DMS79 (cell line): ENCODE measurements around the gene B4GALT1.

Experiments used
- DNase-seq: peaks from one replicate; lab custom pipeline; 2025; lab: John Stamatoyannopoulos, UW

Gene B4GALT1

GRCh38 chr9:33167084-33167971, at the start of gene B4GALT1:
B4GALT1 (minus strand) TSS chr9:33167336; CDS start chr9:33167169, 167 bp downstream.
- DNase-seq, result peak; percentile 61

GRCh38 chr9:33211695-33212393, 44.7 kb upstream of the B4GALT1 start:
- no peak for DNase-seq

- DNase-seq, result no peak
Observed at GRCh38 chr9:33210006-33210715, 43.0 kb upstream of the B4GALT1 start.

- DNase-seq, result no peak
Observed at GRCh38 chr9:33209394-33209793, 42.3 kb upstream of the B4GALT1 start.

DNA sequence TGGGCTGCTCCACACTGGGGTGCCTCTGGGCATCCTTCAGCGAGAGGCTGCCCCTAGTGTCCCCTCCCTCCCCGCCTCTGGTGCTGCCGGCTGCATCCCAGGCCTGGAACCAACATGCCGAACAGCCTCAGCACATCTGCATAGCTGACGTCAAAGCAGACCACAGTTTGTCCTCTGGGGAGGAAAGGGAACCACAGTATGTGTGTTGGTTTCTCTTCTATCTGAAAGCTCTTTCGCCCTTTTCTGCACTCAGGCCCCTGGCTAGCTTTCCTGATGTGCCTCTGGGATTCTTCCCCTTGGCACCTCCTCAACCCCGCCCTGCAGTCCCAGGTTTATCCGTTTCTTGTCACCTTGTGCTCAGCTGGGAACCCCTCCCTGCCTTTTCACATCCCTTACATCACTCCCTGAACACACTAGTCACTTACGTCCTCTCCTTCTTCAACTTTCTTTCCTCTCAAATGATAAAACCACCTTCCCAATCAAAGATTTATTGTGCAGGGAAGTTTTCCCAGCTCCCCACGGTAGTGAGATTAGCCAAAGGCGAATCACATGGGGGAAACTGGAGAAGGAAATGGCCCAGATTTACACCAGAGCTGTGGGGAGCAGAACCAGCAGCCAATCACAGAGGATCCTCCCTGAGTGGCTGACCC, 35.5 kb upstream of the B4GALT1 start:
- DNase-seq, result no peak

DNA sequence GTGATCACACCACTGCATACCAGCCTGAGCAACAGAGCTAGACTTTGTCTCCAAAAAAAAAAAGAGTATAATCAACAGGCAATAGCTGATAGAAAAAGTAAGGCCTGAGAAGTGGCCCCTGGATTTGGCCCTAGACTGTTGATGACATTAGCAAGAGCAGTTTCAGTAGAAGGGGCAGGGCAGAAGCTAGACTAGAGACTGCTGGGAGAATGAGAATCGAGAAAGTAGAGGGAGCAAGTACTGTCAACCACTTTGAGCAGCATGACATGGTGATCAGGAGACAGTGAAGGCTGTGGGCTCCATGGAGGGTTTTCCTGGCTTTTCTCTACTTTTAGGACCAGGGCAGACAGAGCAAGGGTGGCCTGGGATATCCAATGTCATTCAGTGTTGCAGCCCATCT, 34.9 kb upstream of the B4GALT1 start:
- no peak for DNase-seq

DNA sequence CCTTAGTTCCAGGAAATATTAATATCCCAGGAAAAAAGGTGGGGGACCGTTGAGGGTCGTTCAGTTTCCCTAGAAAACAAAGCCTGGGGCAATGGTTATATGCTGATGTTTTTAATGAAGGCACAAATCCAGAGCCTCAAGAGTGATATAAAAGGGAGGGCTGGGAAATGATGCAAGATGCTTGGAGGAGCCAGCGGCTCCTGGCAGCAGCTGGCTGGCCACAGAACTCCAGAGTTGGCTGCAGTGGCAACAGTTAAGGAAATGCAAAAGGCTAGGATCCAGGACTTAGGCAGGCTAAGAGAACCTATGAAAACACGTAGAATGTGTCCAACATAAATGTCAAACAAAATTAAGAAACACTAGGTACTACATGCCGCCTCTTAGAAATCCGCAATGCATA, 31.0 kb upstream of the B4GALT1 start:
- no peak for DNase-seq

GRCh38 chr9:33197279-33198152, 30.4 kb upstream of the B4GALT1 start:
- no peak for DNase-seq

DNA sequence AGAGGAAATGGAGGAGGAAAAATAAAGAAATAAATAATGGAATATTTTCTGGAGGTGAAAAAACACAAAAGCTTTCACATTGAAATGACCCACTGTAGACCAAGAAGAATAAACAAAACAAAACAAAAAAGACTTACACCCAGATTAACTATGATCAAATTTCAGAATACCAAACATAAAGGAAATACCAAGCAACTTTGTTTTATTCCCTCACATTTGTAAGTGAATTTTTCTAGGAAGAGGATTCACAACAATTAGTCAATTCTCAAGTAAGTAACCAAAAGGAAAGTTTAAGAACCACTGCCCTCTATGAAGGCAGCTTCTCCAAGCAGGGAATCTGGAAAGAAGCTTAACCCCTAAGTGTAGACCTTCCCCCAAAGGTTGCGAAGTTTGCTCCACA, 29.6 kb upstream of the B4GALT1 start:
- no peak for DNase-seq

DNA sequence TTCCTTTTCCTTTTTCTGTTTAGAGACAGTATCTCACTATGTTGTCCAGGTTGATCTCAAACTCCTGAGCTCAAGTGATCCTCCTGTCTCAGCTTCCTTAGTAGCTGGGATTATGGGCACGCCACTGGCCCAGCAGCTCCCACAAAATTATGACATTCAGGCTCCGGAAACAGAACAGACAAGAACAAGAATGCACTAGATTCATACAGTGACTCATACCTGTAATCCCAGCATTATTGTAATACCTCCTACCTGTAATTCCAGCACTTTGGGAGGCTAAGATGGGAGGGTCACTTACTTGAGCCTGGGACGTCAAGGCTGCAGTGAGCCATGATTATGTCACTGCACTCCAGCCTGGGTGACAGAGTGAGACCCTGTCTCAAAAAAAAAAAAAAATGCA, 26.7 kb upstream of the B4GALT1 start:
- DNase-seq, result no peak

DNA sequence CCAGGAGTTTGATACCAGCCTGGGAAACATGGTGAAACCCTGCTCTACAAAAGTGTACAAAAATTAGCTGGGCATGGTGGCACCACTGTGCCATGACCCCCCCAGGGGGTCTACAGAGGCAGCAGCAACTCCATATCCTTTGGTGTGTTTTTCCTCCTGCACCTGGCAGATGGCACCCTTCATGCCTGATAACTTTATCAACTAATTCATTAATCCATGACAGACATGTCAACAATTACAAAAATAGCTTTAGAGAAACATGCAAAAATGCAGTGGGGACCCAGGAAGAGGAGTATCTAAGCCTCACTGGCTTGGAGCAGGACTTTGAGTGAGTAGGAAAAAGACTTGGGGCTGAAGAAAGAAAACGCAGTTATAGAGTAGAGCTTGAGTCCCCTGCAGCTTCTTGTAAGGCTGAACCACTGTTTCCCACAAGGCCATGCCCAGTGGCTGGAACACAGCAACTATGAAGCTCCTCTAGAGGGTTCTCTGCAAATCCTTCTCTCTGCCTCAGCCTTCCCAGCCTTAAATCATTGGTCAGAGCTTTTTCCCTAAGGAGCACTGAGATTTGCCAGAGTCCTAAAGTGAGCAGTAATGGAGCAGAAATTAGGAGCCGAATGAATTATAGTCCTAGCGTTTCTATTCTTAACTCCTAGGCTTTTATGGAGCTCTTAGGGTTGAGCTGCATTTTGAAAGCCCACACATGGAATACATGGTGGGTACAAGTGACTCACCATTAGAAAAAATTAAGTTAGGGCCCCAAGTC, 25.5 kb upstream of the B4GALT1 start:
- no peak for DNase-seq

- no peak for DNase-seq
Observed at GRCh38 chr9:33190021-33190705, 23.0 kb upstream of the B4GALT1 start.

GRCh38 chr9:33189331-33189791, 22.2 kb upstream of the B4GALT1 start:
- DNase-seq, result no peak

DNA sequence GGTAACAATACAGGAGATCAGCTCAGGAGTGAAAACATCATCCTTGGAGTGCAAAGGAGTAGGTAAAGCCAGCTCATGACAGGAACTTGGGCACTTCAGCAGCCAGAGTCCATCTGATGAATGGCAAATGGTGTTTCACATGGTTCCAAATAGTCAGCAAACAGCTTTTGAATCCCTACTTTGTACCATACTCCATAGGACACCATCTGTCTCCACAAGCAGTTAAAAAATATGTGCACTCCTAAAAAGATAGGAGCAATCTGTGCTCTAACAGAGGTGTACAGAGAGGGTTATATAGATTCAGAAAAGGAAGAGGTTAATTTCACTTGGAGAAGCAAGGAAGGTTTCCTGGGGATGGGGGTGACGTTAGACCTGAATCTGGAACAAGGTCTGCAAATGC, 21.6 kb upstream of the B4GALT1 start:
- no peak for DNase-seq

- no peak for DNase-seq
Observed at GRCh38 chr9:33187519-33188218, 20.5 kb upstream of the B4GALT1 start.

DNA sequence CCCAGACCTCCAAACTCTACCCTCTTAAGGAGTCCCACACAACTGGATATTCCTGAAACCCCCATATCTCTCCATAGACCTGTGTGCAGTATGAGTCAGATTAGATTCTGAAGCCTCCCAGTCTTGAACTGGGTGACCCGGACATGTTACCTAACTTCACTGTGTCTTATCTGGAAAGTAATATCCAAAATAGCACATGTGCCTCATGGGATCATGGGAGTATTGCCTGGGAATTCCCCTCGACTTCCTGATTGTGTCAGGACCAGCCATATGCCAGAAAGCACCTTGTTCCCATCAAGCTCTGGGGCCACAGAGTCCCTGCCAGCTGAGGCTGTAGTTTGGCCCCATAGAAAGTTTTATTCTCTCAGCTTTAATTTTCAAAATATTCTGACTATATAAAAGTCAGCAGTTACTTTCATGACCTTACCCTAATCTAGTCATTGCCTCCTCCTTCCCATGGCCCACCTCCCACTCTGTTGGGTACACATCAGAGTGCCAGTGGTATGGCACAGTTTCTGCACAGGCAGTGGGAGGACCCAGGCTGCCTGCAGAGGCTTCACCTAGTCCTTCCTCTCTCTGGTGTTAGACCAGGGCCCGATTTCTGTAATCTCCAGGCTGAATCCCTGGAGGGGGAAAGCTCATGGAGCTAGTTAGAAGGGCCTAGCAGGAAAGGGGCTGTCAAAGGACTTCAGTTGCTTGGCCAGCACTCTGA, 19.5 kb upstream of the B4GALT1 start:
- no peak for DNase-seq

DNA sequence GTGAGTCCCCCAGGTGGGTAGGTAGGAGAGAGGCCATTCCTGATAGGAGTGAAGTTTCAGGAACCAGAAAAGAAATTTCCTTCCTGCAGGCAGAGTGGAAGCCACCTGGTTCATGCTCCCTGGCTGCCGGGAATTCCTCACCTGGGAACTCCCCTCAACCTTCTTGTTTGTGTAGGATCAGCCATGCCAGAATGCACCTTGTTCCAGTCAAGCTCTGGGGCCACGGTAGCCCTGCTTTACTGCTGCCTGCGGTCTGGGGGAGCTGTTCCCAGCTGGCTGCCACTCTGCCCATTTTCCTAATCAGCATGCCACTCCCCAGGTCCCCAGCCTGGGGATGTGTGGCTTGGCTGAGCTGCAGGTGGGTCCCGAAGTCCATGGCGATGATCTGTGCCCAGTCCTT, 18.7 kb upstream of the B4GALT1 start:
- DNase-seq, result no peak

GRCh38 chr9:33185406-33185805, 18.3 kb upstream of the B4GALT1 start:
- DNase-seq, result no peak
